G401.6 (cell line): ENCODE results near the gene ZFP3.
"Not testable (repeated sequence)": the region's sequence is repeated elsewhere in the genome, so short reads cannot be mapped to it uniquely, and the experiment has no call there.

Source experiments
- FAIRE-seq: peaks from 2 replicates; lab custom pipeline; 2012; peaks lifted over from hg19 to GRCh38; lab: Jason Lieb, UNC

The ZFP3 gene

GRCh38 chr17:5138616-5139457, 60.6 kb downstream of the ZFP3 start:
- no peak for FAIRE-seq

- no peak for FAIRE-seq
Observed at GRCh38 chr17:5139458-5139732, 61.1 kb downstream of the ZFP3 start.

DNA sequence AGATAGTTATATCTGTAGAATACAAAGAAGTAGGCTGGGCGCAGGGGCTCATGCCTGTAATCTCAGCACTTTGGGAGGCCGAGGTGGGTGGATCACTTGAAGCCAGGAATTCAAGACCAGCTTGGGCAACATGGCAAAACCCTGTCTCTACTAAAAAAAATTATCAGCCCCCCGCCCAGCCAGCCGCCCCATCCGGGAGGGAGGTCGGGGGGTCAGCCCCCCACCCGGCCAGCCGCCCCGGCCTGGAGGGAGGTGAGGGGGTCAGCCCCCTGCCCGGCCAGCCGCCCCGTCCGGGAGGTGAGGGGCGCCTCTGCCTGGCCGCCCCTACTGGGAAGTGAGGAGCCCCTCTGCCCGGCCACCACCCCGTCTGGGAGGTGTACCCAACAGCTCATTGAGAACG, 64.6 kb downstream of the ZFP3 start:
- FAIRE-seq = not testable (repeated sequence)
